ENCODE results near the gene GRM5.

Gene GRM5

GRCh38 chr11:88695689-88696414 is 369.9 kb downstream of the GRM5 start:
- no peak for FAIRE-seq

GRCh38 chr11:88692306-88693086 is 373.3 kb downstream of the GRM5 start:
- no peak for FAIRE-seq

- no peak for FAIRE-seq
Observed at GRCh38 chr11:88689548-88690240, 376.1 kb downstream of the GRM5 start.

- no peak for FAIRE-seq
Observed at GRCh38 chr11:88683024-88683423, 382.8 kb downstream of the GRM5 start.

- FAIRE-seq, result no peak
Observed at GRCh38 chr11:88680806-88681205, 385.0 kb downstream of the GRM5 start.

GRCh38 chr11:88666364-88666763 is 399.4 kb downstream of the GRM5 start:
- FAIRE-seq, result no peak

- FAIRE-seq, result no peak
Observed at GRCh38 chr11:88657076-88657738, 408.6 kb downstream of the GRM5 start.

GRCh38 chr11:88656283-88656682 is 409.5 kb downstream of the GRM5 start:
- no peak for FAIRE-seq

- FAIRE-seq, result no peak
Observed at GRCh38 chr11:88655656-88656055, 410.1 kb downstream of the GRM5 start.

GRCh38 chr11:88655196-88655595 is 410.6 kb downstream of the GRM5 start:
- FAIRE-seq, result no peak

GRCh38 chr11:88651556-88651955 is 414.2 kb downstream of the GRM5 start:
- no peak for FAIRE-seq

- FAIRE-seq, result no peak
Observed at GRCh38 chr11:88644724-88645123, 421.1 kb downstream of the GRM5 start.

GRCh38 chr11:88632163-88632562 is 433.6 kb downstream of the GRM5 start:
- no peak for FAIRE-seq

GRCh38 chr11:88631497-88631896 is 434.3 kb downstream of the GRM5 start:
- no peak for FAIRE-seq

- no peak for FAIRE-seq
Observed at GRCh38 chr11:88629496-88629895, 436.3 kb downstream of the GRM5 start.

GRCh38 chr11:88626216-88626615 is 439.6 kb downstream of the GRM5 start:
- no peak for FAIRE-seq

- FAIRE-seq, result no peak
Observed at GRCh38 chr11:88623531-88623930, 442.3 kb downstream of the GRM5 start.

- no peak for FAIRE-seq
Observed at GRCh38 chr11:88620568-88621130, 445.1 kb downstream of the GRM5 start.

- no peak for FAIRE-seq
Observed at GRCh38 chr11:88619656-88620385, 446.0 kb downstream of the GRM5 start.

GRCh38 chr11:88619071-88619425 is 446.7 kb downstream of the GRM5 start:
- FAIRE-seq, result no peak

- FAIRE-seq, result no peak
Observed at GRCh38 chr11:88618327-88619070, 447.3 kb downstream of the GRM5 start.

GRCh38 chr11:88617226-88617625 is 448.6 kb downstream of the GRM5 start:
- FAIRE-seq, result no peak
